ENCODE measurements around the gene CD68. TPM values are rescaled to one million over a fixed set of nuclear protein-coding genes. Genes with fewer than 3 reads are reported as not detected.

The CD68 gene
- polyA plus RNA-seq, 3 donors: 642 to 884 (median 744) TPM

GRCh38 chr17:7606280-7606679, 26.8 kb downstream of the CD68 start:
- H3K27ac ChIP-seq (ENCODE audit: low read depth in 1 of 2, low read length in 2 of 2): peak overlapping the region in 1 of 2 donors; percentile 20
- H3K79me2 ChIP-seq (ENCODE audit: insufficient read depth, low read length): peaks cover 40% of the 10 kb centered on the region
- no peaks in the 10 kb centered on the region for H3K27me3 ChIP-seq (ENCODE audit: control insufficient read depth in 2 of 2, insufficient read depth in 2 of 2, low read length in 2 of 2)
- no CpG with 5 or more reads among the region's 4 CpGs for WGBS (ENCODE audit: insufficient coverage)
- no peaks in the 10 kb centered on the region for H3K4me1 ChIP-seq (ENCODE audit: control insufficient read depth in 1 of 2, insufficient read depth in 2 of 2, low read length in 2 of 2)
- no peak overlapping the region for H2AFZ ChIP-seq (ENCODE audit: insufficient read depth, low read depth, low read length, poor library complexity, severe bottlenecking)
- no peak overlapping the region for H3K4me3 ChIP-seq (replicated peaks in 1 of 3; ENCODE audit: low read depth in 2 of 3, low read length in 3 of 3)
- peaks cover 39% of the 10 kb centered on the region for H4K20me1 ChIP-seq (ENCODE audit: insufficient read depth, low read length)
- no peak for TF ChIP-seq CTCF (IDR thresholded peaks at IDR 0.05)
- no peak overlapping the region for H3K9ac ChIP-seq (ENCODE audit: insufficient read depth, low read length, poor library complexity, severe bottlenecking)
- H3K36me3 ChIP-seq (replicated peaks in 1 of 2; ENCODE audit: control insufficient read depth in 1 of 2, insufficient read depth in 2 of 2, low read length in 2 of 2): peaks cover 42 to 65% of the 10 kb centered on the region in 2 donors
- Mint-ChIP-seq H3K4me3 (no peak overlapping the region), H3K9me3 (no peaks in the 10 kb centered on the region), H3K27me3 (ENCODE audit: low read depth in 3 of 3) (no peaks in the 10 kb centered on the region), H3K27ac (no peak overlapping the region), H3K36me3 (peaks cover 52 to 63% of the 10 kb centered on the region in 2 donors), H3K4me1 (peaks cover 12% of the 10 kb centered on the region)
- intact Hi-C loops (cut with micrococcal nuclease): no loop called here
- no peaks in the 10 kb centered on the region for H3K9me3 ChIP-seq (replicated peaks in 1 of 2; ENCODE audit: control insufficient read depth in 1 of 2, insufficient read depth in 1 of 2, low read length in 2 of 2)
- no peak for DNase-seq
- no peak overlapping the region for H3K4me2 ChIP-seq (replicated peaks; ENCODE audit: extremely low read depth, low read length, poor library complexity, severe bottlenecking)

- no peaks in the 10 kb centered on the region for H3K27me3 Mint-ChIP-seq (ENCODE audit: low read depth in 3 of 3)
- WGBS (ENCODE audit: insufficient coverage): 100% methylated on average over 1 of the region's 2 CpGs
Observed at GRCh38 chr17:7610641-7611040, 31.2 kb downstream of the CD68 start.

More at GRCh38 chr17:7610641-7611040, 31.2 kb downstream of the CD68 start:
- no peaks in the 10 kb centered on the region for H3K27me3 ChIP-seq (ENCODE audit: control insufficient read depth in 2 of 2, insufficient read depth in 2 of 2, low read length in 2 of 2)
- no peak for TF ChIP-seq CTCF (IDR thresholded peaks at IDR 0.05)
- Mint-ChIP-seq H3K36me3 (peaks cover 18 to 27% of the 10 kb centered on the region in 2 donors), H3K27ac (peak overlapping the region in 2 of 7 donors; percentile 47 to 72), H3K9me3 (no peaks in the 10 kb centered on the region), H3K4me3 (no peak overlapping the region), H3K4me1 (peaks cover 38% of the 10 kb centered on the region)
- H2AFZ ChIP-seq (ENCODE audit: insufficient read depth, low read depth, low read length, poor library complexity, severe bottlenecking): no peak overlapping the region
- no peak for DNase-seq
- no peak overlapping the region for H3K27ac ChIP-seq (ENCODE audit: low read depth in 1 of 2, low read length in 2 of 2)
- H3K9me3 ChIP-seq (replicated peaks in 1 of 2; ENCODE audit: control insufficient read depth in 1 of 2, insufficient read depth in 1 of 2, low read length in 2 of 2): no peaks in the 10 kb centered on the region
- peaks cover 71% of the 10 kb centered on the region for H3K79me2 ChIP-seq (ENCODE audit: insufficient read depth, low read length)
- H3K36me3 ChIP-seq (replicated peaks in 1 of 2; ENCODE audit: control insufficient read depth in 1 of 2, insufficient read depth in 2 of 2, low read length in 2 of 2): peaks cover 9 to 22% of the 10 kb centered on the region in 2 donors
- intact Hi-C loops (cut with micrococcal nuclease): no loop called here
- H3K9ac ChIP-seq (ENCODE audit: insufficient read depth, low read length, poor library complexity, severe bottlenecking): no peak overlapping the region
- no peak overlapping the region for H3K4me3 ChIP-seq (replicated peaks in 1 of 3; ENCODE audit: low read depth in 2 of 3, low read length in 3 of 3)
- peaks cover 54% of the 10 kb centered on the region for H4K20me1 ChIP-seq (ENCODE audit: insufficient read depth, low read length)
- no peak overlapping the region for H3K4me2 ChIP-seq (replicated peaks; ENCODE audit: extremely low read depth, low read length, poor library complexity, severe bottlenecking)
- H3K4me1 ChIP-seq (ENCODE audit: control insufficient read depth in 1 of 2, insufficient read depth in 2 of 2, low read length in 2 of 2): peaks cover 24 to 31% of the 10 kb centered on the region in 2 donors

Data from CD14-positive monocyte (primary cell).